Upper lobe of left lung (tissue), 4 donors: ENCODE data around the gene GRP.

ENCODE experiments used
- CTCF ChIP-seq, 6 experiments: fragments of 450-650 bp in 4 of 6; fragments of 200-600 bp in 2 of 6; sonication (generic) in 2 of 6; IDR thresholded peaks; one replicate each; pipeline ENCODE4 v1.5.1; 2016 to 2019; ENCODE audit warnings: antibody characterized with exemption in 6 of 6
- POLR2A ChIP-seq, 4 donors: fragments of 450-650 bp; IDR thresholded peaks; one replicate each; pipeline ENCODE4 v1.5.1; 2016 to 2017; ENCODE audit warnings: antibody characterized with exemption in 4 of 4, mild to moderate bottlenecking in 2 of 4

DNA sequence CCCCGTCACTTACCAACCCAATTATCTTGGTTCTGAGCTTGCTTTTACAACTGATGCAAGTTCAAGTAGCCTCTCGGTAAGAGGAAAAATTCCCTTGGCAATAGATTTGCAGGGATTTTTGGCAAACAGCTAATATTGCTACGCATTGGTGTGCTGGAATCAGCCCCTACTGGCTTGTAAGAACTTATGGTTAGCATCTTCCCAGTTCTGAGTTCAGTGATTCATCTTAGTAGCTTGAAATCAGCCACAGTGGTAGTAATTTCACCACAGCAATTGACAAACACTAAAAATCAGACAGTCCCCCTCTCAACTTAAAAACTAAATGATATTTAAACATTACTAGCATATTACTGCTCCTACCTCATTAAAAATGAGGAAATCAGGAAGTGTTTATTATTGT lies 59.2 kb downstream of the GRP start:
- TF ChIP-seq CTCF (IDR thresholded peaks at IDR 0.05) (no peak), POLR2A (IDR thresholded peaks at IDR 0.05) (no peak)
